Measurements from ENCODE around the gene ATG12.
"Not testable (repeated sequence)": the region's sequence is repeated elsewhere in the genome, so short reads cannot be mapped to it uniquely, and the experiment has no call there.

DNA sequence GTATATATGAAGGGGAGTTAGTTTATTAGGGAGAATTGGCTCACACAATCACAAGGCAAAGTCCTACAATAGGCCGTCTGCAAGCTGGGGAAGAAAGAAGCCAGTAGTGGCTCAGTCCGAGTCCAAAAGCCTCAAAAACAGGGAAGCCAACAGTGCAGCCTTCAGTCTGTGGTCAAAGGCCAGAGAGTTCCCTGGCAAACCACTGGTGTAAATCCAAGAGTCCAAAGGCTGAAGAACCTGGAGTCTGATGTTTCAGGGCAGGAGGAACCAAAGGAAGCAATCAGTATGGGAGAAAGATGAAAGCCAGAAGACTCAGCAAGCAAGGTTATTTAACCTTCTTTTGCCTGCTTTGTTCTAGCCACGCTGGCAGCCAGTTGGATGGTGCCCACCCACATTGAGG lies 43.8 kb upstream of the ATG12 start:
- TF ChIP-seq POLR2A (IDR thresholded peaks at IDR 0.05): not testable (repeated sequence)
- TF ChIP-seq, protein P1, sequence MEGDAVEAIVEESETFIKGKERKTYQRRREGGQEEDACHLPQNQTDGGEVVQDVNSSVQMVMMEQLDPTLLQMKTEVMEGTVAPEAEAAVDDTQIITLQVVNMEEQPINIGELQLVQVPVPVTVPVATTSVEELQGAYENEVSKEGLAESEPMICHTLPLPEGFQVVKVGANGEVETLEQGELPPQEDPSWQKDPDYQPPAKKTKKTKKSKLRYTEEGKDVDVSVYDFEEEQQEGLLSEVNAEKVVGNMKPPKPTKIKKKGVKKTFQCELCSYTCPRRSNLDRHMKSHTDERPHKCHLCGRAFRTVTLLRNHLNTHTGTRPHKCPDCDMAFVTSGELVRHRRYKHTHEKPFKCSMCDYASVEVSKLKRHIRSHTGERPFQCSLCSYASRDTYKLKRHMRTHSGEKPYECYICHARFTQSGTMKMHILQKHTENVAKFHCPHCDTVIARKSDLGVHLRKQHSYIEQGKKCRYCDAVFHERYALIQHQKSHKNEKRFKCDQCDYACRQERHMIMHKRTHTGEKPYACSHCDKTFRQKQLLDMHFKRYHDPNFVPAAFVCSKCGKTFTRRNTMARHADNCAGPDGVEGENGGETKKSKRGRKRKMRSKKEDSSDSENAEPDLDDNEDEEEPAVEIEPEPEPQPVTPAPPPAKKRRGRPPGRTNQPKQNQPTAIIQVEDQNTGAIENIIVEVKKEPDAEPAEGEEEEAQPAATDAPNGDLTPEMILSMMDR (IDR thresholded peaks at IDR 0.05): not testable (repeated sequence)

All from Peyer's patch (tissue), 4 donors.